Neural cell (in vitro differentiated cells): ENCODE measurements around the gene CLCN5. TPM values are rescaled to one million over a fixed set of nuclear protein-coding genes. Genes with fewer than 3 reads are reported as not detected.

Source experiments
- H2AFZ ChIP-seq: fragments of 200-600, 300-800 bp; sonication (generic), shearing (Covaris generic); 2 replicates; pipeline ENCODE4 v1.6.0; 2014; ENCODE audit warnings: low read depth, mild to moderate bottlenecking, antibody characterized with exemption, low read length, moderate library complexity
- H3F3A ChIP-seq: fragments of 200-600 bp; shearing (Covaris generic); 2 replicates; pipeline ENCODE4 v1.6.1; 2016; ENCODE audit warnings: mild to moderate bottlenecking, moderate library complexity, mixed read lengths, antibody characterized with exemption, low read length; ENCODE audit not compliant: insufficient read depth, poor library complexity, severe bottlenecking
- H3K27ac ChIP-seq: fragments of 200-600, 300-800 bp; sonication (generic), shearing (Covaris generic); 2 replicates; pipeline ENCODE4 v1.5.1; 2014; ENCODE audit warnings: mild to moderate bottlenecking, low read length, moderate library complexity
- H3K27me3 ChIP-seq: fragments of 300-800, 200-600 bp; sonication (generic), shearing (Covaris generic); 2 replicates; pipeline ENCODE4 v1.6.0; 2014; ENCODE audit warnings: mild to moderate bottlenecking, low read depth, low read length, moderate library complexity; ENCODE audit not compliant: insufficient read depth
- H3K36me3 ChIP-seq: fragments of 300-800, 200-600 bp; sonication (generic), shearing (Covaris generic); 2 replicates; pipeline ENCODE4 v1.5.1; 2014; ENCODE audit warnings: mild to moderate bottlenecking, antibody characterized with exemption, low read length, moderate library complexity; ENCODE audit not compliant: insufficient read depth
- H3K4me2 ChIP-seq: fragments of 300-800, 200-600 bp; sonication (generic), shearing (Covaris generic); 2 replicates; pipeline ENCODE4 v1.6.0; 2014; ENCODE audit warnings: mild to moderate bottlenecking, low read length
- H3K4me3 ChIP-seq: fragments of 300-800, 200-600 bp; sonication (generic), shearing (Covaris generic); 2 replicates; pipeline ENCODE4 v1.5.1; 2014; ENCODE audit warnings: mild to moderate bottlenecking, low read length, moderate library complexity
- H3K79me2 ChIP-seq: fragments of 200-600 bp; shearing (Covaris generic); replicated peaks from 2 replicates; pipeline ENCODE4 v1.6.0; 2014; ENCODE audit warnings: mild to moderate bottlenecking, low read length, moderate library complexity; ENCODE audit not compliant: insufficient read depth
- H3K9ac ChIP-seq: fragments of 300-800, 200-600 bp; sonication (generic), shearing (Covaris generic); 2 replicates; pipeline ENCODE4 v1.6.1; 2016; ENCODE audit warnings: mild to moderate bottlenecking, low read length, mixed read lengths
- H3K9me2 ChIP-seq: fragments of 200-600 bp; shearing (Covaris generic); 2 replicates; pipeline ENCODE4 v1.6.1; 2016; ENCODE audit warnings: mild to moderate bottlenecking, low read length, mixed read lengths; ENCODE audit not compliant: insufficient read depth
- H3K9me3 ChIP-seq: fragments of 200-600, 300-800 bp; sonication (generic), shearing (Covaris generic); 2 replicates; pipeline ENCODE4 v1.6.1; 2016; ENCODE audit warnings: mild to moderate bottlenecking, mixed run types, low read length, moderate library complexity, mixed read lengths
- H4K20me1 ChIP-seq: fragments of 200-600 bp; shearing (Covaris generic); 2 replicates; pipeline ENCODE4 v1.6.1; 2016; ENCODE audit warnings: mild to moderate bottlenecking, mixed run types; ENCODE audit not compliant: insufficient read depth
- CTCF ChIP-seq: fragments of 450-650 bp; IDR thresholded peaks from 2 replicates; pipeline ENCODE4 v1.5.1; 2014; ENCODE audit warnings: antibody characterized with exemption, mild to moderate bottlenecking, moderate library complexity; ENCODE audit not compliant: poor library complexity, severe bottlenecking
- EP300 ChIP-seq: fragments of 450-650 bp; conservative IDR thresholded peaks from 2 replicates; pipeline ENCODE4 v1.6.1; 2014; ENCODE audit warnings: antibody characterized with exemption, mild to moderate bottlenecking, moderate library complexity; ENCODE audit not compliant: poor library complexity, severe bottlenecking
- EZH2 ChIP-seq: fragments of 200-600, 300-800 bp; shearing (Covaris generic), sonication (generic); IDR thresholded peaks from 2 replicates; pipeline ENCODE4 v1.6.1; 2014; ENCODE audit warnings: antibody characterized with exemption, low read length, borderline replicate concordance, mild to moderate bottlenecking; ENCODE audit not compliant: insufficient read depth, poor library complexity, severe bottlenecking
- MXI1 ChIP-seq: fragments of 450-650 bp; conservative IDR thresholded peaks from 2 replicates; pipeline ENCODE4 v1.6.1; 2014; ENCODE audit warnings: antibody characterized with exemption, mild to moderate bottlenecking; ENCODE audit not compliant: poor library complexity, severe bottlenecking
- POLR2AphosphoS5 ChIP-seq: IDR thresholded peaks from 2 replicates; pipeline ENCODE4 v1.6.1; 2012
- RAD21 ChIP-seq: fragments of 450-650 bp; conservative IDR thresholded peaks from 2 replicates; pipeline ENCODE4 v1.6.1; 2014; ENCODE audit warnings: antibody characterized with exemption, mild to moderate bottlenecking, moderate library complexity
- SMC3 ChIP-seq: fragments of 450-650 bp; conservative IDR thresholded peaks from 2 replicates; pipeline ENCODE4 v1.6.1; 2014; ENCODE audit warnings: antibody characterized with exemption, mild to moderate bottlenecking, moderate library complexity; ENCODE audit not compliant: poor library complexity
- TAF1 ChIP-seq: IDR thresholded peaks from 2 replicates; pipeline ENCODE4 v1.6.1; 2012; ENCODE audit warnings: low read depth
- polyA plus RNA-seq: library from polyadenylated mRNA; depleted of rRNA; stranded (reverse); fragments of >200 nt; gene quantifications from 2 replicates; pipeline ENCODE4 v1.2.3, GENCODE V29; 2014
- TF ChIP-seq, protein P1 (sequence below): IDR thresholded peaks from 2 replicates; pipeline ENCODE4 v1.6.1; 2012; ENCODE audit warnings: borderline replicate concordance

Gene CLCN5
- polyA plus RNA-seq, 1 donor from 2014 or later, result 13.1 TPM

DNA sequence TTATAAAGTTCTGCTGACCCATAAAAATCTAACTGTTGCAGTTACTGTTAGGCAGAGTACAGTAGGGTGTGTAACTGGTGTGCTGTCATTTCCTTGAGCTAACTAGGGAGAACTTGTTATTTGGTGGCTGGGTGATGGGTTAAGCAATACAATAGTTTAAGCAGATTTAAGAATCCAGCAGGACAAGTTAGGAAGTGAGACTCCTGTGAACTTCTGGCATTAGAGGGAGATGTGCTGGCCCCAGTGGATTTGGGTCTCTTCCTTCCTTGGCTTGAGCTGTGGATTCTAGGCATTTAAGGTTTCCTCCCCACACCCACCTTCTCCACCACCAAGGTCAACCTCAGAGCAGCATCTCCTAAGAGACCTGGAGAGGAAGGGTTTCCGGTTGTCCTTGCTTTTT lies 70.5 kb downstream of the CLCN5 start:
- Histone ChIP-seq H3K4me3 (no peak overlapping the region), H3K9ac (no peak overlapping the region), H3K79me2 (no peaks in the 10 kb centered on the region), H3K9me2 (no peaks in the 10 kb centered on the region), H3K27me3 (no peaks in the 10 kb centered on the region), H3F3A (no peaks in the 10 kb centered on the region), H3K36me3 (no peaks in the 10 kb centered on the region), H4K20me1 (no peaks in the 10 kb centered on the region), H3K4me2 (no peak overlapping the region), H3K9me3 (no peaks in the 10 kb centered on the region), H3K27ac (no peak overlapping the region), H2AFZ (no peak overlapping the region)
- TF ChIP-seq EZH2 (no peak), SMC3 (no peak), MXI1 (no peak), EP300 (no peak), CTCF (no peak), TAF1 (no peak), POLR2AphosphoS5 (no peak), RAD21 (no peak)
- TF ChIP-seq, protein P1, sequence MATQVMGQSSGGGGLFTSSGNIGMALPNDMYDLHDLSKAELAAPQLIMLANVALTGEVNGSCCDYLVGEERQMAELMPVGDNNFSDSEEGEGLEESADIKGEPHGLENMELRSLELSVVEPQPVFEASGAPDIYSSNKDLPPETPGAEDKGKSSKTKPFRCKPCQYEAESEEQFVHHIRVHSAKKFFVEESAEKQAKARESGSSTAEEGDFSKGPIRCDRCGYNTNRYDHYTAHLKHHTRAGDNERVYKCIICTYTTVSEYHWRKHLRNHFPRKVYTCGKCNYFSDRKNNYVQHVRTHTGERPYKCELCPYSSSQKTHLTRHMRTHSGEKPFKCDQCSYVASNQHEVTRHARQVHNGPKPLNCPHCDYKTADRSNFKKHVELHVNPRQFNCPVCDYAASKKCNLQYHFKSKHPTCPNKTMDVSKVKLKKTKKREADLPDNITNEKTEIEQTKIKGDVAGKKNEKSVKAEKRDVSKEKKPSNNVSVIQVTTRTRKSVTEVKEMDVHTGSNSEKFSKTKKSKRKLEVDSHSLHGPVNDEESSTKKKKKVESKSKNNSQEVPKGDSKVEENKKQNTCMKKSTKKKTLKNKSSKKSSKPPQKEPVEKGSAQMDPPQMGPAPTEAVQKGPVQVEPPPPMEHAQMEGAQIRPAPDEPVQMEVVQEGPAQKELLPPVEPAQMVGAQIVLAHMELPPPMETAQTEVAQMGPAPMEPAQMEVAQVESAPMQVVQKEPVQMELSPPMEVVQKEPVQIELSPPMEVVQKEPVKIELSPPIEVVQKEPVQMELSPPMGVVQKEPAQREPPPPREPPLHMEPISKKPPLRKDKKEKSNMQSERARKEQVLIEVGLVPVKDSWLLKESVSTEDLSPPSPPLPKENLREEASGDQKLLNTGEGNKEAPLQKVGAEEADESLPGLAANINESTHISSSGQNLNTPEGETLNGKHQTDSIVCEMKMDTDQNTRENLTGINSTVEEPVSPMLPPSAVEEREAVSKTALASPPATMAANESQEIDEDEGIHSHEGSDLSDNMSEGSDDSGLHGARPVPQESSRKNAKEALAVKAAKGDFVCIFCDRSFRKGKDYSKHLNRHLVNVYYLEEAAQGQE, result no peak

DNA sequence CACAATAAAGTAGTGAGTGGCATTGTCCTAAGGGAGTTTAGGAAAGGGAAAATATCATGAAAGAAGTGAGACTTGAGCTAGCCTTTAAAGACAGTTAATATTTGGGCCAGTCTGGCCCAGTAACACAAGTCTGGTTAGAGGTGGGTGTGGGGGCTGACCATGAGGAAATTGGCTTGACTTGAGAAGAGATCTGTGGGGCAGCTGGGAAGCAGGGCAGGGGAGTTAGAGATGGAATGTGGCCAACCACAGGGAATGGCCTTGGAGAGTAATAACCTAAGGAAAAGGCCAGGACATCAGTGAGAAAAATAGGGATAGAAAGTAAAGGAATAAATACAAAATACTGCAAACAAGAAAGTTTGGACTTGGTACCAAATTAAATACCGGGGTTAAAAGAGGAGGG lies 71.3 kb downstream of the CLCN5 start:
- H3K9me3 ChIP-seq, result no peaks in the 10 kb centered on the region
- H3K4me3 ChIP-seq, result no peak overlapping the region
- no peaks in the 10 kb centered on the region for H3F3A ChIP-seq
- no peaks in the 10 kb centered on the region for H3K9me2 ChIP-seq
- H3K27ac ChIP-seq, result no peak overlapping the region
- no peaks in the 10 kb centered on the region for H4K20me1 ChIP-seq
- H2AFZ ChIP-seq, result no peak overlapping the region
- H3K36me3 ChIP-seq, result no peaks in the 10 kb centered on the region
- H3K9ac ChIP-seq, result no peak overlapping the region
- H3K27me3 ChIP-seq, result no peaks in the 10 kb centered on the region
- no peaks in the 10 kb centered on the region for H3K79me2 ChIP-seq
- TF ChIP-seq RAD21 (no peak), MXI1 (no peak), EP300 (no peak), POLR2AphosphoS5 (no peak), SMC3 (no peak), CTCF (no peak), TAF1 (no peak), EZH2 (no peak)
- TF ChIP-seq, protein P1, result no peak
- H3K4me2 ChIP-seq, result no peak overlapping the region
